ENCODE measurements around the gene IGF2BP2. TPM values are rescaled to one million over a fixed set of nuclear protein-coding genes. Genes with fewer than 3 reads are reported as not detected.

The IGF2BP2 gene
- total RNA-seq, 1 donor from 2014 or later, result 19.4 TPM

DNA sequence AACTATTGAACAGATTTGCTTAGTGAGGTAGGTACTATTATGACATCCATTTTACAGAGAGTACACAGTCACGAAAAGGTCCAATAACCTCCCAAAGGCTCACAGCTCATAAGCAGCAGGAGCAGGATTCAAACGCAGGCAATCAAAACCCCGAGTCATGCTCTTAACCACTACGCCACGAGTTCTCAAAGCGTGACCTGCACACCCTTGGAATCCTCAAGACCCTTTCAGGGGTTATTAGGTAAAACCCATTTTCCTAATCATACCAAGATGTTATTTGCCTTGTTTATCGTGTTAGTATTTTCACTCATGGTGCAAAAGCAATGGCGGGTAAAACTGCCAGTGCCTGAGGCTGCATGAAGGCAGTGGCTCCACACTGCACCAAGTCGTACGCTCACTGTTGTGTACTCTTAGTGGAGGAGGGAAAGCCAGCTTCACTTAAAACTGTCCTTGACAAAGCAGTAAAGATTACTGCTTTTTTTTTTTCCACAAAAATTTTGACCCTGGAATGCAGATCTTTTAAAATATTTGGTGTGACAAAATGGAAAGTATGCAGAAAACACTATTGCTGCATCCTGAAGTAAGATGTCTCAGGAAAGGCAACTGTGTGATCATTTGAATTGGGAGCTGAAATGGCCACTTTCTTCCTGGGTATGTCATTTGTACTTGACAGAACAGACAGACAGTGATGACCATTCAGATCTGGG lies 96.1 kb downstream of the IGF2BP2 start:
- no peaks in the 10 kb centered on the region for H3K9me3 ChIP-seq
- DNase-seq (no peak), ATAC-seq (no peak)
- no peaks in the 10 kb centered on the region for H3K36me3 ChIP-seq
- no peak for TF ChIP-seq CTCF (IDR thresholded peaks at IDR 0.05)
- no peak overlapping the region for H3K4me3 ChIP-seq
- no peaks in the 10 kb centered on the region for H3K4me1 ChIP-seq
- intact Hi-C loops (cut with DNase I), result no loop called here
- H3K27me3 ChIP-seq (ENCODE audit: low read depth), result no peaks in the 10 kb centered on the region
- H3K27ac ChIP-seq, result no peak overlapping the region

GRCh38 chr3:185727873-185728272 lies 97.0 kb downstream of the IGF2BP2 start:
- H3K27ac ChIP-seq, result no peak overlapping the region
- no peak for TF ChIP-seq CTCF (IDR thresholded peaks at IDR 0.05)
- DNase-seq, result no peak
- H3K9me3 ChIP-seq, result no peaks in the 10 kb centered on the region
- H3K4me3 ChIP-seq, result no peak overlapping the region
- intact Hi-C loops (cut with DNase I), result no loop called here
- H3K4me1 ChIP-seq, result no peaks in the 10 kb centered on the region
- no peaks in the 10 kb centered on the region for H3K36me3 ChIP-seq
- no peak for ATAC-seq
- H3K27me3 ChIP-seq (ENCODE audit: low read depth), result no peaks in the 10 kb centered on the region

DNA sequence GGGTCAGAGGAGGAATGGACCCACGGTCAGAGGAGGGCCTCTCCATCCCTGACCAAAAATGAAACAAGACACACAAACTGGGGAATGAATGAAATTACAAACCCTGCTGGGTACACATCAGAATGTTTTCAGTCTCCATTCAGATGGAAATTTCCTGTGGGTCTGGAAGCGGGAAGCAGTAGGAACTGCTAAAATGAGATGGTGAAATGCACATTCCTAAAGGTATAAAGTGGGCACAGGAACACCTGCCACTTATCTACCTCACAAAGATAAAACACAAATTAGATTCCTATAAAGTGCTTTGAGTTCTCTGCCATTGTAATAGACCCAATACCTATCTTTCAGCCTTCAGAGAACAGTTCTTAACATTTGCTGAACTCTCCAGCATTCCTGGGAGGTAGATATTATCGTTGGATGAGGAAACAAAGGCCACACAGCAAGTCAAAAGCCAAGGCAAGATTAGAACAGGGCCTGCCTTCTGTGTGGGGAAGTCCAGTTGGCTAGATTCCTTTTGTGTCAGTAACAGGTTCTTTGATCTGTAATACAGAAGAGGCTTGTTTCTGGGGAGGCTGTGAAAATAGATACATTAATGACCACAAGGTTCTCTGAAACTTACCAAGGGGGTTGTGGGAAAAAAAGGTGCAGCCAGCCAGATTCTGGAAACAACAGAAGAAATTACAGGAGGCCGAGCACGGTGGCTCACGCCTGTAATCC lies 98.4 kb downstream of the IGF2BP2 start:
- Histone ChIP-seq H3K9me3 (no peaks in the 10 kb centered on the region), H3K4me3 (no peak overlapping the region), H3K4me1 (no peaks in the 10 kb centered on the region), H3K27me3 (ENCODE audit: low read depth) (no peaks in the 10 kb centered on the region), H3K27ac (no peak overlapping the region), H3K36me3 (no peaks in the 10 kb centered on the region)
- DNase-seq, result no peak
- intact Hi-C loops (cut with DNase I), result no loop called here
- ATAC-seq, result no peak
- TF ChIP-seq CTCF (IDR thresholded peaks at IDR 0.05), result no peak

GRCh38 chr3:185724761-185725160 lies 100.1 kb downstream of the IGF2BP2 start:
- DNase-seq (no peak), ATAC-seq (no peak)
- TF ChIP-seq CTCF (IDR thresholded peaks at IDR 0.05), result no peak
- no peaks in the 10 kb centered on the region for H3K9me3 ChIP-seq
- H3K27me3 ChIP-seq (ENCODE audit: low read depth), result no peaks in the 10 kb centered on the region
- intact Hi-C loops (cut with DNase I), result no loop called here
- H3K4me1 ChIP-seq, result no peaks in the 10 kb centered on the region
- no peak overlapping the region for H3K4me3 ChIP-seq
- H3K36me3 ChIP-seq, result no peaks in the 10 kb centered on the region
- no peak overlapping the region for H3K27ac ChIP-seq

DNA sequence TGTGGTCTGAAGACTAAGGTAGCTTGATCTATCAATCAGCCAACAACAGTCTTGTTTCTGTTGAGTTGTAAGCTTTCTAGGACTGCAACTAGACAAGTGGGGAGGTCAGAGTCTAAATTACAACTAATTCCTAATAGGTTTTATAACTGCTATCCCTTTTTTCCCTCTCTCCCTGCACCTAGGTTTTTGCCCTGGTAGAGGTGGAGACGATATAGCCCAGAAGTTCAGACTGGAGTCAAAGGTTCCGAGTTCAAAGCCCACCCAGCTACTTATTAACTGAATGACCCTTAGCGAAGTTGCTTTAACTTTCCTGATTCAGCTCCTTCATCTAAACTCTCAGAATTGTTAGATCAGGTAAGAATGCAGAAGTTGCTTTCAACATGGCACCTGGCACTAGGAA lies 100.6 kb downstream of the IGF2BP2 start:
- ATAC-seq, result no peak
- Histone ChIP-seq H3K9me3 (no peaks in the 10 kb centered on the region), H3K4me3 (no peak overlapping the region), H3K4me1 (no peaks in the 10 kb centered on the region), H3K27me3 (ENCODE audit: low read depth) (no peaks in the 10 kb centered on the region), H3K36me3 (no peaks in the 10 kb centered on the region), H3K27ac (no peak overlapping the region)
- no peak for TF ChIP-seq CTCF (IDR thresholded peaks at IDR 0.05)
- no peak for DNase-seq
- intact Hi-C loops (cut with DNase I), result no loop called here
